ENCODE data around the gene TXNRD3. TPM values are rescaled to one million over a fixed set of nuclear protein-coding genes. Genes with fewer than 3 reads are reported as not detected.

The TXNRD3 gene
- polyA plus RNA-seq, 1 donor (not counting 4 experiments of a cell fraction or from before 2014, with no cell fraction given), result 9.7 TPM

GRCh38 chr3:126663257-126663656 lies 8.3 kb upstream of the TXNRD3 start:
- no peak for DNase-seq (ENCODE audit: low read depth, low spot score)
- H3K9ac ChIP-seq (ENCODE audit: control insufficient read depth, extremely low read depth, insufficient read depth, low read length), result no peak overlapping the region
- H3K36me3 ChIP-seq (ENCODE audit: control insufficient read depth in 2 of 2, extremely low read depth in 1 of 2, insufficient read depth in 2 of 2, low read length in 2 of 2), result no peaks in the 10 kb centered on the region
- TF ChIP-seq CTCF (optimal IDR thresholded peaks at IDR 0.05 in 1 of 3, IDR thresholded peaks at IDR 0.05 in 1 of 3, conservative IDR thresholded peaks at IDR 0.05 in 1 of 3; ENCODE audit: extremely low read depth in 1 of 3, insufficient read depth in 2 of 3, low read length in 3 of 3), result no peak
- TF ChIP-seq EZH2 (IDR thresholded peaks at IDR 0.05; ENCODE audit: low read length), result no peak
- H3K4me2 ChIP-seq (ENCODE audit: control insufficient read depth, extremely low read depth, insufficient read depth, low read depth, low read length), result no peak overlapping the region
- no peak overlapping the region for H3K4me3 ChIP-seq (ENCODE audit: control insufficient read depth in 2 of 3, extremely low read depth in 1 of 3, insufficient read depth in 2 of 3, low read depth in 1 of 3, low read length in 3 of 3)
- H3K27me3 ChIP-seq (ENCODE audit: control insufficient read depth, extremely low read depth, insufficient read depth, low read length), result peaks cover 44% of the 10 kb centered on the region
- dilution Hi-C loops (cut with MboI; ENCODE audit: extremely low pct_ligation_motif_present, low sequenced_read_pairs), result no loop called here
- FAIRE-seq, result no peak
- no peaks in the 10 kb centered on the region for H3K9me3 ChIP-seq (ENCODE audit: control insufficient read depth, low read depth, low read length)
- H2AFZ ChIP-seq (ENCODE audit: control insufficient read depth, low read length), result no peak overlapping the region
- no peaks in the 10 kb centered on the region for H3K4me1 ChIP-seq (ENCODE audit: control insufficient read depth, extremely low read depth, insufficient read depth, low read length)
- H3K79me2 ChIP-seq (ENCODE audit: control insufficient read depth, insufficient read depth, low read length), result no peaks in the 10 kb centered on the region
- no peaks in the 10 kb centered on the region for H3K9me1 ChIP-seq (ENCODE audit: control insufficient read depth, extremely low read depth, insufficient read depth, low read length)
- H4K20me1 ChIP-seq (ENCODE audit: control insufficient read depth, extremely low read depth, insufficient read depth, low read length), result no peaks in the 10 kb centered on the region
- no peak overlapping the region for H3K27ac ChIP-seq (ENCODE audit: control insufficient read depth, insufficient read depth, low read length)

GRCh38 chr3:126661532-126662364 lies 6.8 kb upstream of the TXNRD3 start:
- H3K4me1 ChIP-seq (ENCODE audit: control insufficient read depth, extremely low read depth, insufficient read depth, low read length), result no peaks in the 10 kb centered on the region
- peaks cover 44% of the 10 kb centered on the region for H3K27me3 ChIP-seq (ENCODE audit: control insufficient read depth, extremely low read depth, insufficient read depth, low read length)
- no peak overlapping the region for H3K9ac ChIP-seq (ENCODE audit: control insufficient read depth, extremely low read depth, insufficient read depth, low read length)
- FAIRE-seq, result no peak
- no peaks in the 10 kb centered on the region for H4K20me1 ChIP-seq (ENCODE audit: control insufficient read depth, extremely low read depth, insufficient read depth, low read length)
- no peak overlapping the region for H3K27ac ChIP-seq (ENCODE audit: control insufficient read depth, insufficient read depth, low read length)
- H3K4me2 ChIP-seq (ENCODE audit: control insufficient read depth, extremely low read depth, insufficient read depth, low read depth, low read length), result no peak overlapping the region
- H3K36me3 ChIP-seq (ENCODE audit: control insufficient read depth in 2 of 2, extremely low read depth in 1 of 2, insufficient read depth in 2 of 2, low read length in 2 of 2), result no peaks in the 10 kb centered on the region
- H2AFZ ChIP-seq (ENCODE audit: control insufficient read depth, low read length), result no peak overlapping the region
- no peak overlapping the region for H3K4me3 ChIP-seq (ENCODE audit: control insufficient read depth in 2 of 3, extremely low read depth in 1 of 3, insufficient read depth in 2 of 3, low read depth in 1 of 3, low read length in 3 of 3)
- no peaks in the 10 kb centered on the region for H3K79me2 ChIP-seq (ENCODE audit: control insufficient read depth, insufficient read depth, low read length)
- DNase-seq (ENCODE audit: low read depth, low spot score), result no peak
- H3K9me3 ChIP-seq (ENCODE audit: control insufficient read depth, low read depth, low read length), result no peaks in the 10 kb centered on the region
- H3K9me1 ChIP-seq (ENCODE audit: control insufficient read depth, extremely low read depth, insufficient read depth, low read length), result no peaks in the 10 kb centered on the region
- TF ChIP-seq EZH2 (IDR thresholded peaks at IDR 0.05; ENCODE audit: low read length) (no peak), CTCF (optimal IDR thresholded peaks at IDR 0.05 in 1 of 3, IDR thresholded peaks at IDR 0.05 in 1 of 3, conservative IDR thresholded peaks at IDR 0.05 in 1 of 3; ENCODE audit: extremely low read depth in 1 of 3, insufficient read depth in 2 of 3, low read length in 3 of 3) (no peak)
- dilution Hi-C loops (cut with MboI; ENCODE audit: extremely low pct_ligation_motif_present, low sequenced_read_pairs), result no loop called here

All from keratinocyte (primary cell).